H1 (cell line): ENCODE results near the gene EPB41L2. TPM values are rescaled to one million over a fixed set of nuclear protein-coding genes. Genes with fewer than 3 reads are reported as not detected.

Source experiments
- CBX5 ChIP-seq: fragments of 300-800, 300-1000 bp; sonication (generic); IDR thresholded peaks from 2 replicates; pipeline ENCODE4 v1.7.1; 2016; ENCODE audit warnings: antibody characterized with exemption, low read length, low read depth
- CHD7 ChIP-seq: fragments of 300-600 bp; sonication (generic); IDR thresholded peaks from 2 replicates; pipeline ENCODE4 v1.7.1; 2012; ENCODE audit warnings: low read length, moderate library complexity, mild to moderate bottlenecking, inconsistent platforms; ENCODE audit not compliant: insufficient replicate concordance
- CTBP2 ChIP-seq: IDR thresholded peaks from 2 replicates; pipeline ENCODE4 v1.7.0; 2011; ENCODE audit warnings: borderline replicate concordance, mild to moderate bottlenecking, moderate library complexity, mixed read lengths, low read length; ENCODE audit not compliant: insufficient read depth, insufficient read length
- EZH2 ChIP-seq: fragments of 200-600 bp; sonication (generic); IDR thresholded peaks from 2 replicates; pipeline ENCODE4 v1.7.1; 2012; ENCODE audit warnings: low read depth, mild to moderate bottlenecking, moderate library complexity, low read length, inconsistent platforms; ENCODE audit not compliant: severe bottlenecking
- HDAC6 ChIP-seq: IDR thresholded peaks from one replicate; pipeline ENCODE4 v1.7.1; 2012; ENCODE audit warnings: low read depth, mild to moderate bottlenecking, inconsistent platforms, low read length, moderate library complexity
- JUN ChIP-seq: IDR thresholded peaks from 2 replicates; pipeline ENCODE4 v1.6.1; 2011; ENCODE audit warnings: low read depth, mild to moderate bottlenecking, improper control_type of control experiment, low read length
- PHF8 ChIP-seq: fragments of 200-600 bp; sonication (generic); conservative IDR thresholded peaks from 2 replicates; pipeline ENCODE4 v1.7.1; 2012; ENCODE audit warnings: low read depth, mild to moderate bottlenecking, inconsistent platforms, low read length, moderate library complexity
- RNF2 ChIP-seq: fragments of 200-900, 300-1000 bp; sonication (generic); IDR thresholded peaks from 2 replicates; pipeline ENCODE4 v1.7.1; 2016; ENCODE audit warnings: borderline replicate concordance, low read depth, mild to moderate bottlenecking, antibody characterized with exemption, low read length; ENCODE audit not compliant: poor library complexity, severe bottlenecking; ENCODE audit errors: missing control alignments
- SP4 ChIP-seq: IDR thresholded peaks from 2 replicates; pipeline ENCODE4 v1.6.1; 2012; ENCODE audit warnings: low read length, inconsistent platforms
- SRF ChIP-seq: IDR thresholded peaks from 2 replicates; pipeline ENCODE4 v1.6.1; 2011; ENCODE audit warnings: mild to moderate bottlenecking, low read depth, low read length, moderate library complexity
- polyA plus RNA-seq, 7 experiments: library from polyadenylated mRNA; depleted of rRNA in 3 of 7; stranded (reverse) in 5 of 7; unstranded in 2 of 7; fragments of >200 nt in 5 of 7; fragments of 200-250 nt in 2 of 7; gene quantifications; 1 replicate in 5 of 7; 2 replicates in 1 of 7; 4 replicates in 1 of 7; pipeline versions ENCODE4 v1.2.1 to v1.2.3, GENCODE V29; 2011 to 2013; ENCODE audit warnings: missing spikeins in 2 of 7, mixed read lengths in 2 of 7
- total RNA-seq: library from RNA; stranded (reverse); fragmentation: NEBNext Ultra II Directional; extraction: Animal tissue kit (Norgen Biotek cat#: 25700); gene quantifications from 2 replicates; pipeline ENCODE4 v1.2.1, GENCODE V29; 2021
- TF ChIP-seq, protein P1 (sequence below): IDR thresholded peaks from 2 replicates; pipeline ENCODE4 v1.6.1; 2012; ENCODE audit warnings: inconsistent platforms

EPB41L2 gene
- total and polyA plus RNA-seq, 2 of the 8 experiments (the other 6 are each of a cell fraction or from before 2014, with no cell fraction given) = 22.5 to 123 TPM

DNA sequence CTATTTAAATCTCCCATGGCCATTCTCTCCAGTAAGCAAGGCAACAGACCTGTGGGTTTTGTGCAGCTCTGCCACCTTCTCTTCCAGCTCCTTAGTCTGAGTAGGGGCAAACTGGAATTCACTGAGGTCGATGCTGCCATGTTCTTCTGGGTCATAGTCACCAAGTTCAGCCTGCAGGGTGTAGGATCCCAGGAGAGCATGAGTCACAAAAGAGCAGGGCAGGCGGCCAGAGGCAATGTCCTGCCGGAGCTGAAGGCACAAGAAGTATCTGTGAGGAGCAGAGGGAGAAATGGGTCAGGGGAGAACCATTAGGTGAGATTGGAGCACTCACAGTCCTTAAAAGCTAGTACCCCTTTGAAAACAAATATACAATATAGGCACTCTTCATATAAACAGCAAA is 162.1 kb downstream of the EPB41L2 start (continued):
- TF ChIP-seq CHD7 (no peak), JUN (no peak), RNF2 (no peak), EZH2 (no peak), CTBP2 (no peak), CBX5 (no peak), PHF8 (no peak), HDAC6 (no peak), SP4 (no peak), SRF (no peak)
- TF ChIP-seq, protein P1, sequence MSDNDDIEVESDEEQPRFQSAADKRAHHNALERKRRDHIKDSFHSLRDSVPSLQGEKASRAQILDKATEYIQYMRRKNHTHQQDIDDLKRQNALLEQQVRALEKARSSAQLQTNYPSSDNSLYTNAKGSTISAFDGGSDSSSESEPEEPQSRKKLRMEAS = no peak
